Astrocyte of the hippocampus (primary cell): ENCODE measurements around the gene COX8A.

Experiments used
- DNase-seq: peaks from one replicate; pipeline ENCODE4 v3.0.0; 2011; ENCODE audit warnings: low read depth, low spot score

Gene COX8A

DNA sequence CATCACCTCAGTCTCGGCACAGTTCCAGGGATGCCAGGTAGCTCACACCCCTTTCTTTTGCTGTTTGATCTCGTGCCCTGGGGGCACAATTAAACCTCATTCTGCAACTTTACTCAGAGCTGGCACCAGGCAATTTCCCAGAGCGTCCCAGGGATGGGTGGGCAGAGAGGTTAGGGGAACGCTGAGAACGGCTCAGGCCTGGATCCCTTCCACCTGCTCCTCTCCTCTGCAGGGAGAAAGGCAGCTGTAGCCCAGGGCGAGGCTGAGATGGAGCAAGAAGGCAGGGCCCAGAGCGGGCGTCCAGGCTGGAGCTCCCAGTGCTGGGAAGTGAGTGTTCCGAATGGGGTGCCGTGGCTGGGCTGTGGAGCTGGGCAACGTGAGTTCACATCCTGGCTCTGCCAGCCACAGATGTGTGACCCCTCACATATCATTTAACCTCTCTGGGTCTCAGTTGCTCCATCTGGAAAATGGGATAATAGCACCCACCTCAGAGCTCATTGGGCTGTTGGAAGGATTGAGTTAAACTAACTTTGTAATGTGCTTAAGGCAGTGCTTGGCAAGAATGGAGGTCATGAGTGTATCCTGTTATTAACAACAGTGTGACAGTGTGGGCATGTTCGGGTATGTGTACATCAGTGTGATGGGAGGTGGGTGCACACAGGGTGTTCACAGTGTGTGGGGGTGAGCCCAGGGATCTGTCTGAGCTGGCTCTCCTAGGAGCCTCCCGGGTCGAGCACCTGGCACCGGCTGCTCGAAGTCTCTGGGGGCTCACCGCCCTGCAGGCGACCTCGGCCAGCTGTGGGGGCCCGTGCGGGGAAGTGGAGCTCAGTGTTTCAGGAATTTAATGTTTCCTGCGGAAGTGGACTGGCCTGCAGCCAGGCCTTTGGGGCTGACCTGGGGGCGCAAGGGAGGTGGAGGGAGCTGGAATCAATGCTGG is 27.3 kb downstream of the COX8A start:
- no peak for DNase-seq

DNA sequence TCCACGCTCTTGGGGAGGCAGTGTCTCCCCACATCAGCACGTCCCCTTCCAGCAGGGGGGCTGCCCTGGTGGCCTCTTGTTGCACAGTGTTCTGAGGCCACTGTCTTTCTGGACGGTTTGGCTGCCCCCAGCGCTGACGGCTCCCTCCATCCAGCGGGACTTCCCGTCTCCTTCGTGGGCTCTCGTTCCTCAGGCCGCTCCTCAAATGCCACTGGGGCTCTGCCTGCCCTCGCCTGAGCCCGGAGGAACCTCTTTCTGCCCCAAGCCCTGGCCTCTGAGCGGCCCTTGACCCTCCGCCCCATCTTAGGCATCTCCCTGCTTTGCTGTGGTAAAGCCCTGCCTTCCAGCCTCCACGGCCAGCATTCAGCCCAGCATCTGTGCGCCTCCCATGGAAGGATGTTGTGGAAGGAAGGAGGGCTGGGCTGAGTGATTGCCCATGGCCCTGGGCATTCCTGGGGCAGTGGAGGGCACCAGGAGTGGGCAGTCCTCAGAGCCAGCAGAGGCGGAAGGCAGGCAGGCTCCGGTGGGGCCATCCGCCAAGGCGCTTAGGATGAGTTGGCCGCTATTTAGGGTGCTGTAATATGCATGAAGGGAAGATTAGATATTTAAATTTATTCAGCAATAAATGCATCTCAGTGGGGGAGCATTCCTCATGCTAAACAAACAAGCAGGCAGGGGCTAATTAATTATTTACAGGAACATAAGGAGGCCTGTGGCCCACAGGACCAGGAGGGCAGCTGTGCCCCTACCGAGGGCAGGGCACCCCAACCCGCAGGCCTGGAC is 29.6 kb downstream of the COX8A start:
- DNase-seq, result peak; percentile 74

- DNase-seq, result peak; percentile 53
Measured at GRCh38 chr11:64004590-64004984, 30.2 kb downstream of the COX8A start.

GRCh38 chr11:64005691-64006090 is 31.3 kb downstream of the COX8A start:
- DNase-seq, result no peak

- no peak for DNase-seq
Measured at GRCh38 chr11:64006398-64006797, 32.0 kb downstream of the COX8A start.

DNA sequence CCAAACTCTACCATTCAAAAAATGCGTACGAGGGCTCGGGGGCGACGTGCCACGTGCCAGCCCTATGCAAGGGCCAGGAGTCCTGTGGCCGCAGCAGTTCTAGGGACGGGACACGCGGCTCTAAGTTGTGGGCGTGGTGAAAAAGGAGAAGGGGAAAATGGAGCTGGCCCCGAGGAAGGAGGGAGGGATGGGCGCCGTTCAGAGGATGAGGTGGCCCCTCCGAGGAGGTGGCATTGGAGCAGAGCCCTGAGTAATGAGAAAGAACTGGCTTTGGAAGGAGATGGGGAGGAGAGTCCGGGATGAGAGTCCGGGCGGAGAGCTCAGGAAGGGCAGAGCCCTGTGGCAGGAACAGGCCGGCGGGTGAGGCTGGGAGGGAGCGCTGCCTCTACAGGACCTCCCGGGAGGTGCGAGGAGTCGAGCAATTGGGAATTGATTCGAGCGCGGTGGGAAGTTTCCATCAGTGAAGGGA is 32.8 kb downstream of the COX8A start:
- DNase-seq, result peak; percentile 64

DNA sequence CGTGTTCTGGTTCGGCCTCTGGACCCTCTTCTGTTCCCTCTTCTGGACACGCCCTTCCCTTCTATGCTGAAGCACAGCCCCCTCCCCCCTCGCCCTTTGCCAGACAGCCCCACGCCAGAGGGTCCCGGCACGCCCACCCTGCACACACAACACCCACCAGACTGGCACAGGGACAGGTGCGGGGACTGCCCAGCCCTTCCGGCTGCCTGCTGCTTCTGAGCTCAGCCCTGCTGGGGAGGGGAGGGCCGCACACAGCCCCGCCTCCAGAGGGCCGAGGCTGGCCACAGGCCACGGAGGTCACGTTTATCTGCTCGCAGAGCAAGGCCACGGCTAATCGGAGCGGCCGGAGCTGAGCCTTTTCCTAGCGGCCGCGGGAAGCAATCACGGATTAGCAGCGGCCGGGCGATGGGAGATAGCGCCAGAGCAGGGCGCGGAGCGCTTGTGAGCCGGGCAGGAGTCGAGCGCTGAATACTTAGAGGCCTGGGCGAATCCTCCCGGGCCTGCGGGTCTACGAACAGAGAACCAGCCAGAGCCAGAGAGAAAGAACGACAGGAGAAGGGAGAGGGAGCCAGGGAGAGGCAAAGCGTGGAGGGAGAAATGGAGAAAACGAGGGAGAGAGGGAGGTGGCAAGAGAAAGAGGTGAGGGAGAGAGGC is 33.3 kb downstream of the COX8A start:
- DNase-seq, result peak; percentile 61

GRCh38 chr11:64008283-64008913 is 34.0 kb downstream of the COX8A start:
- DNase-seq, result no peak

DNA sequence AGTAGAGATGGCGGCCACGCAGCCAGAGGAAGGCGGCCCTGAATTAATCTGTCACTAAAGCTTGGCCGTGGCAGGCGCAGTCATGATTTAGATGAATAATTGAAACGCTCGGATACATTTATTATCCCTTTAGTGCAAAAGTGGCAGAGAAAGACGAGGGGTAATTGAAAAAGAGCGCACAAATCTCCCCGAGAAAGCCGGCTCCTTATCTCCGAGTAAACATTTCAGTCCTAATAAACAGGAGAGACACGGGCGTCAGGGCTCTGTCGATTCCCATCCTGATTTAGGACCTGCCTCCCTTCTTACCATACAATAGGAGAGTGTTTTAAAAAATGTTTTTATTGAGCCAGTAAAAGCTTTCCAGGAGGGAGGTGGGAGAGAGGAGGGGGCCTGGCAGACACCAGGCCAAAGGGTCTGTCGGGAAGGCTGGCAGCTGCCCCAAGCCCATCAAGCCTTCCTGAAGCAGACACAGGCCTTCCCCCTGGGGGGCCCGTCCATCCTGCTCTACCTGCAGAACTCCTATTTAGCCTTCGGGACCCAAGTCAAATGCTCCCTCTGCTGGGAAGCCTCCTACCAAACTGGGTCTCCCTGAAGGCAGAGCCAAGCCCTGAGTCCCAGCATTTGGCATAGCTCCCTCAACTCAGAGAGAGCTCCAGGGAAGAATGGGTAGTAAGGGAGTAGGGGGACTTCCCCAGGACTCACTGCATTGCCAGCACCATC is 34.7 kb downstream of the COX8A start:
- no peak for DNase-seq

DNA sequence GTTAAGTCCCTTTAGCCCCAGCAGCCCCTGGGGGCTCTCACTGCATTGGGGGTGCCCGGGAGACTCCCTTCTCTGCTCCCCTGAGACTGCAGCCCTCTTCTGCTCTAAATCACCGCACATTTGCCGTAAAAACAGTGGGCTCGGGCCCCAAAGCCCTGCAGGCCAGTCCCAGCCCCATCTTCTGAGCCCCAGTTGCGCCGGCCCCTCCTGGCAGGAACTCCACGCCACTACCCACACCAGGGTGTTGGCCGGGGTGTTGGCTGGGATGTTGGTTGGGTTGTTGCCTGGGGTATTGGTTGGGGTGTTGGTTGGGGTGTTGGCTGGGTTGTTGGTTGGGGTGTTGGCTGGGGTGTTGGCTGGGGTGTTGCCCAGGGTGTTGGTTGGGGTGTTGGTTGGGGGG is 35.3 kb downstream of the COX8A start:
- DNase-seq, result no peak

DNA sequence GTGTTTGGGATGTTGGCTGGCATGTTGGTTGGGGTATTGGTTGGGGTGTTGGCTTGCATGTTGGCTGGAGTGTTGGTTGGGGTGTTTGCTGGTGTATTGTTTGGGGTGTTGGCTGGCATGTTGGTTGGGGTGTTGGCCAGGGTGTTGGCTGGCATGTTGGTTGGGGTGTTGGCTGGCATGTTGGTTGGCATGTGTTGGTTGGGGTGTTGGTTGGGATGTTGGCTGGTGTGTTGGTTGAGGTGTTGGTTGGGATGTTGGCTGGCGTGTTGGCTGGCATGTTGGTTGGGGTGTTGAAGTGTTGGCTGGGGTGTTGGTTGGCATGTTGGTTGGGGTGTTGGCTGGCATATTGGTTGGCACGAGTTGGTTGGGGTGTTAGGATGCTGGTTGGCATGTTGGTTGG is 36.4 kb downstream of the COX8A start:
- DNase-seq, result no peak

DNA sequence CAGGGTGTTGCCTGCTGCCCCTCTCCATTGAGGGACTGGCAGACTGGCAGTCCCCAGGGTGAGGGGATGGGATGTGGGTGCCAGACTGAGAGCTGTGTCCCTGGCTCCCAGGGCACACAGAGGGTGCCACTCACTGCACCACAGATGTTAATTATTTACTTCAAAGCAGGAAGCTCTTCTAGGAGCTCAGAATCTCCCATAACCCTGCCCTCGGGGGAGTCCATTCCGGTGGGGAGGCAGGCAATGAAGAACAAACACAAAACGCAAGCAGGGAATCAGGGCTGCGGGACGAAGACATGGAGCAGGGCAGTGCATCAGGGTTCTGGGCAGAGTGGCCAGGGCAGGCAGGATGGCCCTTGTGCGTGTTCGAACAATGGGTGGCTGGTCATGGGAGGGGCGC is 37.0 kb downstream of the COX8A start:
- DNase-seq, result no peak

DNA sequence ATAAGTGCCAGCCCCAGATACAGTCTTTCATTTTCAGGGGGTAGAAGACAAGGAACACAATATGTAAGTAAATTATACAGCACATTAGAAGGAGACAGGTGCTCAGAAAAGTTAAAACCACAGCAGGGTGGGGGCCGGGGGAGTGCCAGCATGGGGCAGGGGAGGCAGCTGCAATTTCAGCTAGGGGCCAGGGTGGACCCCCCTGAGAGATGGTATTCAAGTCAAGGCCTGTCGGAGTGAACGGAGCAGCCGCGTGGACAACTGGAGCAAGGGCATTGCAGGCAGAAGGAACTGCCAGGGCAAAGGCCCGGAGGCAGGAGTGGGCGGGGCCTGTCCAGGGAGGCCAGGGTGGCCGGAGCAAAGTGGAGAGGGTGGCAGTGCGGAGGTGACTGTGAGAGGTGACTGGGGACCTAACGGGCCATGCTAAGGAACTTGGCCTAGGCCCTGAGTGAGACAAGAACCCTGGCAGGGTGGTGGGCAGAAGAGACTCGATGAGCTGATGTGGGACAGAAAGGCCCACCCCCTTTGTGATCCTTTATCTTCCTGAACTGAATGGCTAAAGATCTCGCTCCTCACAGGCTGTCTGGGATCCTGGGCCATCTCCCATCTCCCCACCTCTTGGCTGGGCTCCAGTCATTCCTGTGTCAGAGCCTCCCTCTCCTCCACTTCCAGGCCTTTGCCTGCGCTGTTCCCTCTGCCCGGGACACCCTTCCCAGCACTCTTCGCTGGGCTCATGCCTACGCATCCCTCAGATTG is 38.9 kb downstream of the COX8A start:
- DNase-seq, result no peak

DNA sequence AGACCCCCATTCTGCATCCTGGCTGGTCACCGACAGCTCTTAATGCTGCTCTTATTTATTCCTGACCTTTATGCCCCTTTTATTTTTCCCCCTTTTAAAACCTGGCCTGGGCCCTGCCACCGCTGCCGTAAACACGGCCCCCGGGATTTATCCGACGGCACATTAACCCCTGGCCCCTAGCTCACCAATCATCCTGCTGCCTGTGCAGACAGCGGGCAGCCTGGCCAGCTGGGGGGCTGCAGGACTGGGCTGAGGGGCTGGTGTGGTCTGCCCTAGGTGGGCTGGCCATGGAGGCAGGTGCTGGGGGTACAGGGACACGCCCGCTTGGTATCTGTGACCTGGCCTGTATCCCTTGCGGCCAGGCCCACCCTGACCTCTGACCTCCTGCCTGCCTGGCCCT is 39.9 kb downstream of the COX8A start:
- DNase-seq, result no peak

DNA sequence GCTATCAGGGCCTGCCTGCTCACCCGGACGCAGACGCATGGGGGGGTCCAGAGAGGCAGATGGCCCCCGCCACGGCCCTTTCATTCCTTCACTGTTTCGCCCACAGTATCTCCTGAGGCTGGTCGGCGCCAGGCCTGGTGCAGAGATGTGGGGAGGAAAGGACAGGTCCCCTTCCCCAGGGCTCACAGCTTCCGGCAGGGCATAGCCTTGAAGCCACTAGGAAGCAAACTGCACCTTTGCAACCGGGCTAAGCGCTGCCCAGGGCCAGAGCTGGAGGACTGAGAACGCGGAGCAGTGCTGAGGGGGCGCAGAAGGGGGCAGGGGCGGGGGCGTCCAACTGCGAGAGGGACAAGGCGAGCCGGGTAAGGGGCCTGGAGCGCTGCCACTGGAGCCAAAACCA is 41.1 kb downstream of the COX8A start:
- no peak for DNase-seq

GRCh38 chr11:64015935-64016845 is 41.8 kb downstream of the COX8A start:
- no peak for DNase-seq

DNA sequence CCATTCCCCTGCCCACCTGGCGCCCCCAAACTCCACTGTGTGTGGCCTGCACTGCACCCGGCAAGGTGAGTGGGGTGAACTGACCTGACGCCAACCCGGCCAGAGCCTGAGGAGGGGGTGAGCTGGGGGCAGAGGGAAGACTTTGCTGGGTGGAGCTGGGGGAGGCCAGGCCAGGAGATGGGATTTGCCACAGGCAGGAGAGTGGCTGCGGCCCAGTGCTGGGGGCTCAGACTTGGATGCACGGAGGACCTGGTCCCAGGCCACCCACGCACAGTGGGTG is 43.5 kb downstream of the COX8A start:
- no peak for DNase-seq

GRCh38 chr11:64018310-64018709 is 43.9 kb downstream of the COX8A start:
- no peak for DNase-seq
